HL-60 (cell line): Measurements from ENCODE around the gene MICAL2.

Experiments
- DNase-seq, 2 experiments: peaks; one replicate each; pipeline ENCODE4 v3.0.0-alpha.2; 2010 to 2020; ENCODE audit warnings: low read depth in 1 of 2, low spot score in 1 of 2
- H3K27ac ChIP-seq: fragments of 250-450 bp; sonication (Bioruptor Pico); replicated peaks from 2 replicates; pipeline ENCODE4 v1.5.1; 2020; ENCODE audit warnings: mild to moderate bottlenecking, moderate library complexity
- H3K27me3 ChIP-seq: fragments of 250-450 bp; sonication (Bioruptor Pico); 2 replicates; pipeline ENCODE4 v1.5.1; 2021; ENCODE audit warnings: mild to moderate bottlenecking, moderate library complexity; ENCODE audit not compliant: insufficient read depth, poor library complexity, severe bottlenecking
- H3K4me3 ChIP-seq: replicated peaks from 2 replicates; pipeline ENCODE4 v1.5.1; 2011; ENCODE audit warnings: mild to moderate bottlenecking, control low read depth, low read length; ENCODE audit not compliant: insufficient read depth
- GABPA ChIP-seq: IDR thresholded peaks from 2 replicates; pipeline ENCODE4 v1.6.1; 2012; ENCODE audit warnings: low read depth
- POLR2AphosphoS5 ChIP-seq: IDR thresholded peaks from 2 replicates; pipeline ENCODE4 v1.6.1; 2012; ENCODE audit warnings: low read depth
- SPI1 ChIP-seq: IDR thresholded peaks from 2 replicates; pipeline ENCODE4 v1.6.1; 2012; ENCODE audit warnings: low read depth, mild to moderate bottlenecking, borderline replicate concordance
- TF ChIP-seq, protein P1 (sequence below): IDR thresholded peaks from one replicate; pipeline ENCODE4 v1.5.1; 2011; ENCODE audit warnings: low read length, control low read depth, inconsistent platforms; ENCODE audit not compliant: insufficient read depth
- TF ChIP-seq, protein P2 (sequence below): IDR thresholded peaks from 2 replicates; pipeline ENCODE4 v1.6.1; 2012; ENCODE audit warnings: low read depth; ENCODE audit not compliant: insufficient replicate concordance

The MICAL2 gene

DNA sequence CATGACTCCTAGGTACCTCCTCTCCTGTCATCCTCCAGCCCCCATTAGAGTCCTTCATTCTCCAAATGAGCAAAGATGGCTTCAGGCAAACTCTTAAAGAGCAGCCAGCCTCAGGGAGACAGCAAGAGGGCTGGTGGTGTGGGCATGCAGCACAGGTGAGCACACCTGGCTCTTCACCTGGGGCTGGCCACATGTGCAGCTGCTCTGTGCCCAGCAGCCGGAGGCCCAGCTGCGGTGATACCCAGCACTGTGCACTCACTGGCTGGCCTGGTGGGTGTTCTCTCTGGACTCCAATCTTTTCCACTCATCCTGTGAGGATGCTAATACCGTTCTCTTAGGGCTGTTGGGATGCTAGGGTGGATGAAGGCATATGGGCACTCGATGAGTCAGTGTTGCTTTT is 160.9 kb downstream of the MICAL2 start:
- no peaks in the 10 kb centered on the region for H3K27me3 ChIP-seq
- H3K27ac ChIP-seq, result no peak overlapping the region
- no peak overlapping the region for H3K4me3 ChIP-seq
- no peak for TF ChIP-seq POLR2AphosphoS5
- no peak for TF ChIP-seq SPI1
- TF ChIP-seq, protein P1, sequence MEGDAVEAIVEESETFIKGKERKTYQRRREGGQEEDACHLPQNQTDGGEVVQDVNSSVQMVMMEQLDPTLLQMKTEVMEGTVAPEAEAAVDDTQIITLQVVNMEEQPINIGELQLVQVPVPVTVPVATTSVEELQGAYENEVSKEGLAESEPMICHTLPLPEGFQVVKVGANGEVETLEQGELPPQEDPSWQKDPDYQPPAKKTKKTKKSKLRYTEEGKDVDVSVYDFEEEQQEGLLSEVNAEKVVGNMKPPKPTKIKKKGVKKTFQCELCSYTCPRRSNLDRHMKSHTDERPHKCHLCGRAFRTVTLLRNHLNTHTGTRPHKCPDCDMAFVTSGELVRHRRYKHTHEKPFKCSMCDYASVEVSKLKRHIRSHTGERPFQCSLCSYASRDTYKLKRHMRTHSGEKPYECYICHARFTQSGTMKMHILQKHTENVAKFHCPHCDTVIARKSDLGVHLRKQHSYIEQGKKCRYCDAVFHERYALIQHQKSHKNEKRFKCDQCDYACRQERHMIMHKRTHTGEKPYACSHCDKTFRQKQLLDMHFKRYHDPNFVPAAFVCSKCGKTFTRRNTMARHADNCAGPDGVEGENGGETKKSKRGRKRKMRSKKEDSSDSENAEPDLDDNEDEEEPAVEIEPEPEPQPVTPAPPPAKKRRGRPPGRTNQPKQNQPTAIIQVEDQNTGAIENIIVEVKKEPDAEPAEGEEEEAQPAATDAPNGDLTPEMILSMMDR, result no peak
- TF ChIP-seq, protein P2, sequence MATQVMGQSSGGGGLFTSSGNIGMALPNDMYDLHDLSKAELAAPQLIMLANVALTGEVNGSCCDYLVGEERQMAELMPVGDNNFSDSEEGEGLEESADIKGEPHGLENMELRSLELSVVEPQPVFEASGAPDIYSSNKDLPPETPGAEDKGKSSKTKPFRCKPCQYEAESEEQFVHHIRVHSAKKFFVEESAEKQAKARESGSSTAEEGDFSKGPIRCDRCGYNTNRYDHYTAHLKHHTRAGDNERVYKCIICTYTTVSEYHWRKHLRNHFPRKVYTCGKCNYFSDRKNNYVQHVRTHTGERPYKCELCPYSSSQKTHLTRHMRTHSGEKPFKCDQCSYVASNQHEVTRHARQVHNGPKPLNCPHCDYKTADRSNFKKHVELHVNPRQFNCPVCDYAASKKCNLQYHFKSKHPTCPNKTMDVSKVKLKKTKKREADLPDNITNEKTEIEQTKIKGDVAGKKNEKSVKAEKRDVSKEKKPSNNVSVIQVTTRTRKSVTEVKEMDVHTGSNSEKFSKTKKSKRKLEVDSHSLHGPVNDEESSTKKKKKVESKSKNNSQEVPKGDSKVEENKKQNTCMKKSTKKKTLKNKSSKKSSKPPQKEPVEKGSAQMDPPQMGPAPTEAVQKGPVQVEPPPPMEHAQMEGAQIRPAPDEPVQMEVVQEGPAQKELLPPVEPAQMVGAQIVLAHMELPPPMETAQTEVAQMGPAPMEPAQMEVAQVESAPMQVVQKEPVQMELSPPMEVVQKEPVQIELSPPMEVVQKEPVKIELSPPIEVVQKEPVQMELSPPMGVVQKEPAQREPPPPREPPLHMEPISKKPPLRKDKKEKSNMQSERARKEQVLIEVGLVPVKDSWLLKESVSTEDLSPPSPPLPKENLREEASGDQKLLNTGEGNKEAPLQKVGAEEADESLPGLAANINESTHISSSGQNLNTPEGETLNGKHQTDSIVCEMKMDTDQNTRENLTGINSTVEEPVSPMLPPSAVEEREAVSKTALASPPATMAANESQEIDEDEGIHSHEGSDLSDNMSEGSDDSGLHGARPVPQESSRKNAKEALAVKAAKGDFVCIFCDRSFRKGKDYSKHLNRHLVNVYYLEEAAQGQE, result no peak
- no peak for TF ChIP-seq GABPA
- no peak for DNase-seq

DNA sequence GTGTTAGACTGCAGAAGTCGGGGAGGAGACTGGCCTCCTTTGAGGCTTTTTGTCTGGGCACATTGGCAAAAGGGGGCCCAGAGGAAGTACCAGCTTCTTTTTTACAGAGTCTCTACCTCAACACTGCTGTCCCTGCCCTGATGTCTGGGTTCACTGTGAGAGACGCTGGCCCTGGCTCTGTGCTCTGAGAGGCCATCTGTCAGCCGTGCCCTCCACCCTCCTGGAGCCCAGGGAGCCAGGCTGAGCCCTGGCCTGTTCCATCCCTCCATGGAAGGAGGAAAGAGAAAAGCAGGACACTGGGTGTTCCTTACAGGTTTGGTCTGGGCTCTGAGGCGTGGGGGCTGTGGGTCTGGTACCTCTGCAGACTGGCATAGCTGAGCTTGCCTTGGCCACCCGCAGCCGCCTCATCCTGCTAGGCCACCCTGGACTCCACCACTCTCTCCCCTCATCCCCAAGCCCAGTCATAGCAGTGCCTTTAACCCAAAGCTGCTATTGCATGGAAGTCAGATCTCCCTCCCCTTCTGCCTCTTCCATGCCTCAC is 161.5 kb downstream of the MICAL2 start:
- TF ChIP-seq POLR2AphosphoS5 (no peak), SPI1 (no peak), GABPA (no peak)
- TF ChIP-seq, protein P1, result no peak
- TF ChIP-seq, protein P2, result no peak

DNA sequence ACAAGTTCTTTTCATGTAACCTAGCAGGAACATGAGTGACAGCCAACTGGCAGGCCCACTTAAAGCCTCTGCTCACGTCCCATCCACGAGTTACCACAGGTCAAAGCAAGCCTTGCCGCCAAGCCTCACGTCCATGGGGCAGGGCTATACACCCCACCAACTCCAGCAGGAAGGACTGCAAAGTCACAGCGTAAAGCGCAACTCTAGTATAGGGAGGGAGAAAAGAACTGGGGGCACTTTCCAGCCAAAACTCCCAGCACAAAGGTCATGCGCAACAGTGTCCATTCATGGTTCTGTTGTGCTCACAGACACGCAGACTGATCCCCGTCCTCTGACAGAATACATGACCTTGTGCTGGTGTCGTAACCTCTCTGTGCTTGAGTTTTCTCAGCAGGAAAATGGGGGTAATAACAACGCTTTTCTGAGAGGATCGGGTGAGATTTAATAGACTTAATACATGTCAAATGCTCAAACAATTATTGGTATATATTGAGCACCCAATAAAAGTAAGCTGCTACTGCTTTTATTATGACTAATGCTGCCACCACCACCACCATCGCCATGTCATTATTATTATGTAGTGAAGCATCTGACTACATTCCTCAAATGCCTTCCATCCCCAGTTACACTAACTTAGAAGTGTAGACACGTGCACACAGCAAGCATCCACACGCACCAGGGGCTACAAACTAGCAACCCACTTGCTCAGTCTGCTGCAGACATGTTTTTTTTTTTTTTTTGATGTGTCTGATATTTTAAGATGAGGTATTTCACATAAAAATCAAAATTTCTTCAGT is 162.6 kb downstream of the MICAL2 start:
- no peak for TF ChIP-seq SPI1
- TF ChIP-seq, protein P2, result no peak
- TF ChIP-seq, protein P1, result no peak
- TF ChIP-seq GABPA, result no peak
- TF ChIP-seq POLR2AphosphoS5, result no peak
- DNase-seq, result no peak
- Histone ChIP-seq H3K27me3 (no peaks in the 10 kb centered on the region), H3K27ac (no peak overlapping the region), H3K4me3 (no peak overlapping the region)

More for the DNA sequence above, 161.5 kb downstream of the MICAL2 start:
- Histone ChIP-seq H3K27me3 (no peaks in the 10 kb centered on the region), H3K4me3 (no peak overlapping the region), H3K27ac (no peak overlapping the region)
- no peak for DNase-seq
